NCI-H146 treated with DMSO at 0.1 percent for 48 hours (cell line): Measurements from ENCODE around the gene TSEN2.

Experiments
- DNase-seq: peaks from one replicate; lab custom pipeline; 2025; ENCODE audit not compliant: unreplicated experiment; lab: John Stamatoyannopoulos, UW

The TSEN2 gene

DNA sequence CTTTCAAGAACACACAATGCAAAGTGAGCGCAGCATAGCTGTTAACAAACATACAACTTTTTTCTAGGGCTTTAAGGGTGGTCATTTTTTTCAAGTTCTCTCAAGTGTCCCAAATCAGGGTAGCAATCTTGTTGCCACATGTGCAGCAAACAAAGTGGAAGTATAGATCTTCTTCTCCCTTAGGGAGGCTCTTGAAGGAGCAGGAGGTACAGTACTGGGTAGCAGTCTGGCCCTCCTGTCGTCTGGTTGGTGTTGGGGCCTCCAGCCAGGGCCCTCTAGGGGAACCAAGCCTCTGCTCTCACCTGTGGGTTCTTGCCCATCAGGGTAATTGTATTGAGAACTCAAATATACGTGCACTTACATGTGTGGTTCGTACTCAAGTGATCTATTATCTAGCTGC is 98.5 kb downstream of the TSEN2 start:
- no peak for DNase-seq
